Gastroesophageal sphincter (tissue), 4 donors: ENCODE results near the gene GALNT2. TPM values are rescaled to one million over a fixed set of nuclear protein-coding genes. Genes with fewer than 3 reads are reported as not detected.

Experiments
- ATAC-seq: fragments of 150-250 bp; one replicate; pipeline ENCODE4 v1.9.1; 2016; ENCODE audit warnings: mild to moderate bottlenecking, moderate library complexity
- H3K27ac ChIP-seq, 4 donors: fragments of 200-600 bp; sonication (generic) in 3 of 4; 1 replicate in 3 of 4; 2 replicates in 1 of 4; pipeline ENCODE4 v1.5.1; 2016 to 2019
- H3K27me3 ChIP-seq: fragments of 200-600 bp; sonication (generic); one replicate; pipeline ENCODE4 v1.5.1; 2019
- H3K36me3 ChIP-seq, 2 donors: fragments of 200-600 bp; sonication (generic); one replicate each; pipeline ENCODE4 v1.5.1; 2019; ENCODE audit warnings: control low read depth in 1 of 2
- H3K4me1 ChIP-seq, 3 donors: fragments of 200-600 bp; sonication (generic); 1 replicate in 2 of 3; 2 replicates in 1 of 3; pipeline ENCODE4 v1.5.1; 2016 to 2019; ENCODE audit warnings: control low read depth in 2 of 3
- H3K4me3 ChIP-seq, 2 donors: fragments of 200-600 bp; sonication (generic); one replicate each; pipeline ENCODE4 v1.5.1; 2019; ENCODE audit warnings: mild to moderate bottlenecking in 1 of 2, moderate library complexity in 1 of 2
- H3K9me3 ChIP-seq, 3 donors: fragments of 200-600 bp; sonication (generic); one replicate each; pipeline ENCODE4 v1.5.1; 2017 to 2019; ENCODE audit warnings: control low read depth in 2 of 3
- CTCF ChIP-seq, 4 experiments: fragments of 200-600 bp in 2 of 4; fragments of 450-650 bp in 2 of 4; sonication (generic) in 1 of 4; IDR thresholded peaks; one replicate each; pipeline ENCODE4 v1.5.1; 2017 to 2019; ENCODE audit warnings: antibody characterized with exemption in 4 of 4, mild to moderate bottlenecking in 2 of 4, moderate library complexity in 2 of 4
- EP300 ChIP-seq: sonication (generic); formaldehyde crosslinking; IDR thresholded peaks from one replicate; pipeline ENCODE4 v1.6.1; 2017; ENCODE audit warnings: antibody characterized with exemption, mild to moderate bottlenecking
- POLR2A ChIP-seq, 2 donors: fragments of 450-650 bp; IDR thresholded peaks; one replicate each; pipeline ENCODE4 v1.6.1; 2017; ENCODE audit warnings: antibody characterized with exemption in 2 of 2, mild to moderate bottlenecking in 2 of 2, moderate library complexity in 1 of 2
- POLR2AphosphoS5 ChIP-seq: sonication (generic); formaldehyde crosslinking; IDR thresholded peaks from one replicate; pipeline ENCODE4 v1.6.1; 2017; ENCODE audit warnings: antibody characterized with exemption
- WGBS, 2 donors: methylation state at CpG; one replicate each; pipeline ENCODE4 v1.1.5; 2018; ENCODE audit warnings: low coverage in 1 of 2; 5-methylcytosine and 5-hydroxymethylcytosine counted together
- total RNA-seq, 4 donors: library from RNA; depleted of rRNA; stranded (reverse); fragments of >200 nt; gene quantifications; one replicate each; pipeline ENCODE4 v1.1.0, GENCODE V29; 2016

The GALNT2 gene
- total RNA-seq, 4 donors from 2014 or later, result 95.3 to 160 (median 134) TPM

GRCh38 chr1:230254265-230254664 is 187.2 kb downstream of the GALNT2 start:
- TF ChIP-seq POLR2AphosphoS5, result no peak
- no peak for TF ChIP-seq CTCF (IDR thresholded peaks at IDR 0.05)
- no peak for TF ChIP-seq EP300
- no peak for TF ChIP-seq POLR2A (IDR thresholded peaks at IDR 0.05)
- Histone ChIP-seq H3K4me3 (no peak overlapping the region), H3K4me1 (peaks cover 0 to 11% (median 0%) of the 10 kb centered on the region in 3 donors), H3K27ac (no peak overlapping the region), H3K9me3 (no peaks in the 10 kb centered on the region), H3K36me3 (peaks cover 0 to 99% of the 10 kb centered on the region in 2 donors), H3K27me3 (no peaks in the 10 kb centered on the region)
- WGBS, 2 donors, result 88 to 100% methylated on average over 1 to 2 of the region's 4 CpGs
- ATAC-seq, result no peak

- peaks cover 0 to 3% (median 0%) of the 10 kb centered on the region in 3 donors for H3K4me1 ChIP-seq
- no peak for TF ChIP-seq POLR2AphosphoS5
- TF ChIP-seq POLR2A (IDR thresholded peaks at IDR 0.05), result no peak
- no peak for TF ChIP-seq EP300
- no peak for TF ChIP-seq CTCF (IDR thresholded peaks at IDR 0.05)
- 100% methylated on average over 1 of the region's 15 CpGs; no CpG with 5 or more reads in 1 of the 2 donors for WGBS, 2 donors
- H3K27me3 ChIP-seq, result no peaks in the 10 kb centered on the region
- no peak overlapping the region for H3K4me3 ChIP-seq
- peaks cover 0 to 97% of the 10 kb centered on the region in 2 donors for H3K36me3 ChIP-seq
- no peak overlapping the region for H3K27ac ChIP-seq
- ATAC-seq, result no peak
- no peaks in the 10 kb centered on the region for H3K9me3 ChIP-seq
These were observed 188.1 kb downstream of the GALNT2 start for GRCh38 chr1:230255116-230255515.

GRCh38 chr1:230255991-230256390 is 189.0 kb downstream of the GALNT2 start:
- Histone ChIP-seq H3K9me3 (no peaks in the 10 kb centered on the region), H3K27me3 (no peaks in the 10 kb centered on the region), H3K36me3 (peaks cover 0 to 91% of the 10 kb centered on the region in 2 donors), H3K4me1 (no peaks in the 10 kb centered on the region), H3K27ac (no peak overlapping the region), H3K4me3 (no peak overlapping the region)
- ATAC-seq, result no peak
- no peak for TF ChIP-seq POLR2A (IDR thresholded peaks at IDR 0.05)
- no peak for TF ChIP-seq CTCF (IDR thresholded peaks at IDR 0.05)
- no peak for TF ChIP-seq POLR2AphosphoS5
- no peak for TF ChIP-seq EP300
- WGBS, 2 donors, result 90 to 100% methylated on average over 5 of the region's 10 CpGs

- TF ChIP-seq POLR2AphosphoS5 (no peak), CTCF (IDR thresholded peaks at IDR 0.05) (no peak), POLR2A (IDR thresholded peaks at IDR 0.05) (no peak), EP300 (no peak)
- H3K4me1 ChIP-seq, result no peaks in the 10 kb centered on the region
- H3K36me3 ChIP-seq, result peaks cover 0 to 88% of the 10 kb centered on the region in 2 donors
- no peaks in the 10 kb centered on the region for H3K9me3 ChIP-seq
- 79 to 90% methylated on average over 5 to 6 of the region's 6 CpGs for WGBS, 2 donors
- ATAC-seq, result no peak
- H3K27me3 ChIP-seq, result no peaks in the 10 kb centered on the region
- H3K27ac ChIP-seq, result no peak overlapping the region
- no peak overlapping the region for H3K4me3 ChIP-seq
These were observed 189.9 kb downstream of the GALNT2 start for GRCh38 chr1:230256896-230257295.

- no peaks in the 10 kb centered on the region for H3K27me3 ChIP-seq
- H3K36me3 ChIP-seq, result peaks cover 0 to 88% of the 10 kb centered on the region in 2 donors
- TF ChIP-seq EP300, result no peak
- TF ChIP-seq CTCF (IDR thresholded peaks at IDR 0.05), result no peak
- TF ChIP-seq POLR2AphosphoS5, result no peak
- TF ChIP-seq POLR2A (IDR thresholded peaks at IDR 0.05), result no peak
- no peak overlapping the region for H3K27ac ChIP-seq
- 60 to 83% methylated on average over 2 to 3 of the region's 3 CpGs for WGBS, 2 donors
- no peaks in the 10 kb centered on the region for H3K4me1 ChIP-seq
- H3K4me3 ChIP-seq, result no peak overlapping the region
- no peak for ATAC-seq
- no peaks in the 10 kb centered on the region for H3K9me3 ChIP-seq
These were observed 192.6 kb downstream of the GALNT2 start for GRCh38 chr1:230259621-230260020.
